ENCODE data around the gene CCNL2.
"Not testable (repeated sequence)": the region's sequence is repeated elsewhere in the genome, so short reads cannot be mapped to it uniquely, and the experiment has no call there.

CCNL2 gene

GRCh38 chr1:1373051-1373814 lies 25.9 kb downstream of the CCNL2 start:
- DNase-seq (ENCODE audit: low spot score), result no peak

- peak; percentile 35 for DNase-seq (ENCODE audit: low spot score)
Observed at GRCh38 chr1:1371746-1372711, 27.1 kb downstream of the CCNL2 start.

DNA sequence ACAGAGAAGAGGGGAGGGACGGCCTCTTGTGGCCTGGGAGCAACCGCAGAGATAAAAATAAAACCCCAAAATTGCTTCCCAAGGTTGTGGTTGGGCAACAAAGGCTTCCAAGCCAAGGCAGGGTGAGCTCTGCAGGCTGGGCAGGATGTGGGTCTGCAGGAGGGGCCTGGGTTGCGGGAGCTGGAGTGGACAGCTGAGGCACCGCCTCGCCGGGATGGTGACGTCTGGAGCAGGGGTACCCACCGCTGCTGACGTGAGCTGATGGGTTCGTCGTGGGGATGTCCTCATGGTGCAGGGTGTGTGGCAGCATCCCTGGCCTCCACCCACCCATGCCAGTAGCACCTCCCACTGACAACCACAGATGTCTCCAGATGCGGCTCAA lies 27.8 kb downstream of the CCNL2 start:
- no peak for DNase-seq (ENCODE audit: low spot score)

DNA sequence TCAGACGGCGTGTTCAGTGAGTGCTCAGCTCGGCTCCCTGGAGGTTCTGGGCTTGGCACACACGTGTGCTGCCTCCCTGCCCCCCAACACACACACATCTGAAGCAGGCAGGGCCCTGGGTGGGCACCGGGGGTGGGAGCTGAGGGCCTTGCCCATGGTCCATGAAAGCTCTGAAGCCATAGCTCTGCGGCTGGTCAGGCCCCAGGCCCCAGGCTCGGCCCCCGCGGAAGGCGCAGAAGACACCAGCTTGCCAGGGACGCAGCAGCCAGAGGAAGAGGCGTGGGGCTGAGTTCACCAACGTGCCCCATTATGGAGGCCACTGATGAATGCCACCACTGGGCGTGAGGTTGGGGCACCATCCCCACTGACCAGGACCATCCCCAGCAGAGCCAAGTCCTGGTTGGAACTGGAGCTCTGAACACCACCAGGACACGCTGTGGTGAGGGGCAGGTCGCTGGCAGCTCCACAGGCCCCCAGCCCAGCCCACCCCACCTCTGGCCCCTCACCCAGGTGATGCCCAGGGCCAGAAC lies 28.3 kb downstream of the CCNL2 start:
- DNase-seq (ENCODE audit: low spot score), result no peak

GRCh38 chr1:1370094-1370493 lies 29.0 kb downstream of the CCNL2 start:
- DNase-seq (ENCODE audit: low spot score), result not testable (repeated sequence)

GRCh38 chr1:1367315-1367714 lies 31.8 kb downstream of the CCNL2 start:
- no peak for DNase-seq (ENCODE audit: low spot score)

DNA sequence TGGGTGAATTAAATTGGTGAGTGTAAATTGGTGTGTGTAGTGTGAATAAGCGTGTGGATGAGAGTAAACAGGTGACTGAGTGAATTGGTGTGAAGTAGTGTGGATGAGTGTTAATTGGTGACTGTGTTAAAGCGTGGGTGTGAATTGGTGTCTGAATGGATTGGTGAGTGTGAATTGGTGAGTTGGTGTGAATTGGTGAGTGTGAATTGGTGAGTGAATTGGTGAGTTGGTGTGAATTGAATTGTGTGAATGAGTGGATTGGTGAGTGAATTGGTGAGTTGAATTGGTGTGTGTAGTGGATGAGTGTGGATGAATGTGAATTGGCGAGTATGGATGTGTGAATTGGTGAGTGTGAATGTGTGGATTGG lies 32.5 kb downstream of the CCNL2 start:
- no peak for DNase-seq (ENCODE audit: low spot score)

GRCh38 chr1:1365875-1366698 lies 33.0 kb downstream of the CCNL2 start:
- DNase-seq (ENCODE audit: low spot score), result no peak

DNA sequence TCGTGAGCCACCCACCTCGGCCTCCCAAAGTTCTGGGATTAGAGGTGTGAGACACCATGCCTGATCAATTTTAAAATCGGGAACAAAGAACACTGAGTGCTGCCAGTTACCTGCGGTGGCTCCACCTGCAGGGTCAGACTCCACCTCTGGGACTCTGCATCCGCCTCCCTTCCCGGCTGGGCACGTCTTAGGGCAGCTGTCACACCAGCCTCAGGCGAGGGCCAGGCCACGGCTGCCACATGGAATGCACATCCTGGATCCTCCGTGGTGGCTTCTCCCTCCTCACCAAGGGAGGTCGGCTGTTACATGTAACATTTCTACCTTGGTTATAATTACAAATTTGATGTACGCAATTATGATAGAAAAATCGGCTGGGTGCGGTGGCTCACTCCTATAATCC lies 34.9 kb downstream of the CCNL2 start:
- DNase-seq (ENCODE audit: low spot score), result no peak

- no peak for DNase-seq (ENCODE audit: low spot score)
Observed at GRCh38 chr1:1361982-1362423, 37.1 kb downstream of the CCNL2 start.

GRCh38 chr1:1361233-1361981 lies 37.7 kb downstream of the CCNL2 start:
- no peak for DNase-seq (ENCODE audit: low spot score)

GRCh38 chr1:1360506-1361169 lies 38.5 kb downstream of the CCNL2 start:
- DNase-seq (ENCODE audit: low spot score), result peak; percentile 62

DNA sequence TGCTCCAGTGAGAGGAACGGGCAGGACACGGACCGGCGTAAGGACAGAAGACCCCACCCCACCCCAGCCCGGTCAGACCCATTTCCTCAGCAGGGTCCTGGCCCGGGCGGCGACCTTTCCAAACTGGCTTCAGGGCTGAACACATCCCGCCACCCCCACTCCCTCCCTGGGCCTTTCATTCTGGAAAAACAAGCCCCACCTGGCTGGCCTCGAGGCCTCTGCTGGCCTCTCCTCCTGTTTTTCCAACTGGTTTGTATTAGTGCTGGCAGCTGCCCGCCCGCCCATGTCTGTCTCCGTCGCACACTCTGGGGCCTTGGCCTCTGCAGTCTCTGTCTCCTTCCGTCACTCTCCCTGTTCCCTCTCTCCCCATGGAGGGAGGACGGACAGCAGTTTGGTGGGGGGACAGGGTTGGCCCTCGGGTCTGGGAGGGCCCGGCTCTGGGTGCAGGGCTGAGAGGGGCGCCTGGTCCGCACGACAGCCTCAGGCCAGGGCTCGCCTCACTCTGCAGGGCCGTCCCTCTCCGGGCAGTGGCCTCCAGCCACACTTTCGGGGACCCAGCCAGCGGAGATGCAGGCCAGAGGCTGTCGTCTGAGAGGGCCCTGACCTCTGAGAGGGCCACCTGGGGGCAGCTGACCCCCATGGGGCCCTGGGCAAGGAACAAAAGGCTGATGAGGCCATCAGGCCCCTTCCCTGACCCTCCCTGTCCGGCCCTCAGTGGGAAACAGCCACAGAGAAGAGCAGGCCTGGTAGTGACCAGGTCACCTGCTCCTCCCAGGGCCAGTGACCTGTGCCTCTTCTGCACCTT lies 39.3 kb downstream of the CCNL2 start:
- no peak for DNase-seq (ENCODE audit: low spot score)

- no peak for DNase-seq (ENCODE audit: low spot score)
Observed at GRCh38 chr1:1359308-1359663, 39.8 kb downstream of the CCNL2 start.

- DNase-seq (ENCODE audit: low spot score), result no peak
Observed at GRCh38 chr1:1358433-1359271, 40.5 kb downstream of the CCNL2 start, which contains the start of gene MXRA8. TSS of gene MXRA8 (minus strand) at chr1:1358555. CDS start at chr1:1358504, 51 bp downstream.

DNA sequence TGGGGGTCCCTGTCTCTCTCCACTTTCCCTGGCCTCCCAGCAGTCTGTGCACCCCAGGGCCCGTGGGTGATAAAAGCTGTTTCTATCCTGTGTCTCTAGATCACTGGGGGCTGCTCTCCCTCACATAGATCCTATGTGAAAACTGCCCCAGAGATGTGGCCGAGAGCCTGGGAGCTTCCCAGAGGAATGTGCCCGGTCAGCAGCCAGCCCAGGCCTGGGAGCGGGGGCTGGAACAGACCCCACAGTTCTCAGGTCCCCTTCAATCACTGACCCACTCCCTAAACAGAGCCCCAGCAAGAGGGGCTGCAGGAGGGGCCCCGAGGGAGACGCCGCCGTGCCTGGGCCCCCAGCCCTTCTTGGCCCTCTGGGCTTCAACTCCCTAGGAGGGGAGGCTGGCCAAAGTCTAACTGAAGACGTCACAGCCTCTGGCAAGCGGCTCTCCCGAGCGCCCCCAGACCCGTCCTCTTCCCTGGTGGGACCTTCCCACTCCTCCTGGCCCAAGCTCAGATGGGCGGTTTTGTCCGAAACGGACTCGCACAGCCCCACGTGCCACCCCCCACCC lies 41.2 kb downstream of the CCNL2 start:
- DNase-seq (ENCODE audit: low spot score), result no peak

- DNase-seq (ENCODE audit: low spot score), result no peak
Observed at GRCh38 chr1:1356796-1357401, 42.2 kb downstream of the CCNL2 start.

DNA sequence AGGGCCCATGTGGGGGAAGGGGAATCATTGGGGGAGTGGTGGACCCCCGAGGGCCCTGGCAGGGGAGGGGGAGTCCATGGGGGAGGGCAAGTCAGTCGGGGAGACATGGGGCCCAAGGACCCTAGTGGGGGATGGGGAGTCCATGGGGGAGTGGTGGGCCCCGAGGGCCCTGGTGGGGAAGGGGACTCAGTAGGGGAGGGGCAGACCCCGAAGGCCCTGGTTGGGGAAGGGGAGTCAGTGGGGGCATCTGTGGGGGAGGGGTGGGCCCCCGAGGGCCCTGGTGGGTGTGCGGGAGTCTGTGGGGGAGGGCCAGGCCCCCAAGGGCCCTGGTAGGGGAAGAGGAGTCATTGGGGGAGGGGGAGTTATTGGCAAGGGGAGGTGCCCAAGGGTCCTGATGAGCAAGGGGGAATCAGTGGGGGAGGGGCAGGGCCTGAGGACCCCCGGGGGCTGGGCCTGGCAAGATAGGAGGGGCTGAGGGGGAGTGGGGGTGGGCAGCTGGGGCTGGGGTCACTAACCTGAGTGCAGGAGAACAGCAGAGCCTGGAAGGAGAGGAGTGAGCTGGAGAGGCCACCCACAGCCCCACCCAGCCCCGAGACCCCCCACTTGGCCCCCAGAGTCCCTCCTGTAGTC lies 42.9 kb downstream of the CCNL2 start:
- DNase-seq (ENCODE audit: low spot score), result no peak

Data from RKO (cell line).